HG02970 (cell line): Measurements from ENCODE around the gene DLGAP4.

Experiments used
- ATAC-seq: cut with Tn5 transposase; IDR thresholded peaks from one replicate; pipeline ENCODE4 v1.9.1; 2021; ENCODE audit warnings: mild to moderate bottlenecking, moderate library complexity, moderate number of reproducible peaks; ENCODE audit not compliant: unreplicated experiment, low FRiP score

The DLGAP4 gene

GRCh38 chr20:36346256-36346655, 40.1 kb downstream of the DLGAP4 start:
- ATAC-seq = no peak

- ATAC-seq = no peak
Measured at GRCh38 chr20:36349384-36350170, 43.4 kb downstream of the DLGAP4 start.

GRCh38 chr20:36350439-36350838, 44.3 kb downstream of the DLGAP4 start:
- no peak for ATAC-seq

- ATAC-seq = no peak
Measured at GRCh38 chr20:36351937-36352336, 45.8 kb downstream of the DLGAP4 start.

GRCh38 chr20:36352843-36353553, 46.9 kb downstream of the DLGAP4 start:
- ATAC-seq = no peak

- no peak for ATAC-seq
Measured at GRCh38 chr20:36353740-36354139, 47.6 kb downstream of the DLGAP4 start.

GRCh38 chr20:36355469-36356171, 49.5 kb downstream of the DLGAP4 start:
- no peak for ATAC-seq

GRCh38 chr20:36359668-36360406, 53.7 kb downstream of the DLGAP4 start:
- ATAC-seq = no peak

GRCh38 chr20:36360429-36360828, 54.3 kb downstream of the DLGAP4 start:
- ATAC-seq = no peak

- ATAC-seq = no peak
Measured at GRCh38 chr20:36361406-36361805, 55.3 kb downstream of the DLGAP4 start.

GRCh38 chr20:36362261-36362660, 56.1 kb downstream of the DLGAP4 start:
- no peak for ATAC-seq

- no peak for ATAC-seq
Measured at GRCh38 chr20:36362978-36363713, 57.0 kb downstream of the DLGAP4 start.

- ATAC-seq = no peak
Measured at GRCh38 chr20:36364506-36364905, 58.4 kb downstream of the DLGAP4 start.

- no peak for ATAC-seq
Measured at GRCh38 chr20:36366623-36367369, 60.7 kb downstream of the DLGAP4 start.

- ATAC-seq = no peak
Measured at GRCh38 chr20:36367370-36367745, 61.2 kb downstream of the DLGAP4 start.

- ATAC-seq = no peak
Measured at GRCh38 chr20:36367907-36368799, 62.0 kb downstream of the DLGAP4 start.

GRCh38 chr20:36368869-36369268, 62.7 kb downstream of the DLGAP4 start:
- ATAC-seq = no peak

- no peak for ATAC-seq
Measured at GRCh38 chr20:36369739-36370138, 63.6 kb downstream of the DLGAP4 start.
